WTC11 (cell line): ENCODE results near the gene RNASET2.

ENCODE experiments used
- ATF2 ChIP-seq: sonication (generic); formaldehyde crosslinking; IDR thresholded peaks from 2 replicates; pipeline ENCODE4 v1.8.1; 2022; ENCODE audit warnings: low read depth, missing genetic modification reagents, borderline replicate concordance
- MYBL2 ChIP-seq: sonication (generic); formaldehyde crosslinking; IDR thresholded peaks from 2 replicates; pipeline ENCODE4 v1.8.1; 2023; ENCODE audit warnings: mild to moderate bottlenecking, moderate library complexity, missing genetic modification reagents
- PRDM15 ChIP-seq: sonication (generic); formaldehyde crosslinking; IDR thresholded peaks from 2 replicates; pipeline ENCODE4 v1.8.0; 2022; ENCODE audit warnings: missing genetic modification reagents
- SP1 ChIP-seq: sonication (generic); formaldehyde crosslinking; conservative IDR thresholded peaks from 2 replicates; pipeline ENCODE4 v1.8.1; 2022; ENCODE audit warnings: missing genetic modification reagents
- ZNF263 ChIP-seq: sonication (generic); formaldehyde crosslinking; IDR thresholded peaks from 2 replicates; pipeline ENCODE4 v1.8.1; 2022; ENCODE audit warnings: low read depth, mild to moderate bottlenecking, moderate library complexity, missing genetic modification reagents
- TF ChIP-seq, protein P1 (sequence below): fragments of 200-600 bp; IDR thresholded peaks from 2 replicates; pipeline ENCODE4 v1.8.0; 2022; ENCODE audit warnings: antibody characterized with exemption
- TF ChIP-seq, protein P2 (sequence below): sonication (generic); formaldehyde crosslinking; IDR thresholded peaks from 2 replicates; pipeline ENCODE4 v1.8.1; 2023; ENCODE audit warnings: mild to moderate bottlenecking, missing genetic modification reagents, moderate library complexity

DNA sequence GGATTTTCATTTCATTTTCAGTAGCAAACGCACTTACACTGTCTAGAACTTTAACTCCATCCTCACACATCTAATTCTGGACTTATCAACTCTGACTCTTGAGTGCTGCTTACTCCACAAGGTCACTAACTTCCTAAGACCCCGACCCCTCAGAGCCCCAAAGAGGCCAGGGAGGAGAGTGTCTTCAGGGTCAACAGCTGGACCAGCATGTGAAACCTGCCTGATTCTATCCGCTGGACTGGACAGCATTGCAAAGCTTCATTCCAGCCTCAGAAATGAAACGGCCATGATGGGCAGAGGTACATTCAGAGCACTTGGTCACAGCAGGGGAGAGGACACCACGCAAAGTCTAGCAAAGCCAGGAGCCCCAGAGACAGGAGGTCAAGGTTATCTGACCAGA is 9.1 kb downstream of the RNASET2 start:
- TF ChIP-seq, protein P1, sequence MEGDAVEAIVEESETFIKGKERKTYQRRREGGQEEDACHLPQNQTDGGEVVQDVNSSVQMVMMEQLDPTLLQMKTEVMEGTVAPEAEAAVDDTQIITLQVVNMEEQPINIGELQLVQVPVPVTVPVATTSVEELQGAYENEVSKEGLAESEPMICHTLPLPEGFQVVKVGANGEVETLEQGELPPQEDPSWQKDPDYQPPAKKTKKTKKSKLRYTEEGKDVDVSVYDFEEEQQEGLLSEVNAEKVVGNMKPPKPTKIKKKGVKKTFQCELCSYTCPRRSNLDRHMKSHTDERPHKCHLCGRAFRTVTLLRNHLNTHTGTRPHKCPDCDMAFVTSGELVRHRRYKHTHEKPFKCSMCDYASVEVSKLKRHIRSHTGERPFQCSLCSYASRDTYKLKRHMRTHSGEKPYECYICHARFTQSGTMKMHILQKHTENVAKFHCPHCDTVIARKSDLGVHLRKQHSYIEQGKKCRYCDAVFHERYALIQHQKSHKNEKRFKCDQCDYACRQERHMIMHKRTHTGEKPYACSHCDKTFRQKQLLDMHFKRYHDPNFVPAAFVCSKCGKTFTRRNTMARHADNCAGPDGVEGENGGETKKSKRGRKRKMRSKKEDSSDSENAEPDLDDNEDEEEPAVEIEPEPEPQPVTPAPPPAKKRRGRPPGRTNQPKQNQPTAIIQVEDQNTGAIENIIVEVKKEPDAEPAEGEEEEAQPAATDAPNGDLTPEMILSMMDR: no peak
- TF ChIP-seq ZNF263 (CRISPR knock-in tag) (no peak), MYBL2 (no peak), PRDM15 (CRISPR knock-in tag) (no peak), SP1 (CRISPR knock-in tag) (no peak), ATF2 (CRISPR knock-in tag) (no peak)
- TF ChIP-seq, protein P2, sequence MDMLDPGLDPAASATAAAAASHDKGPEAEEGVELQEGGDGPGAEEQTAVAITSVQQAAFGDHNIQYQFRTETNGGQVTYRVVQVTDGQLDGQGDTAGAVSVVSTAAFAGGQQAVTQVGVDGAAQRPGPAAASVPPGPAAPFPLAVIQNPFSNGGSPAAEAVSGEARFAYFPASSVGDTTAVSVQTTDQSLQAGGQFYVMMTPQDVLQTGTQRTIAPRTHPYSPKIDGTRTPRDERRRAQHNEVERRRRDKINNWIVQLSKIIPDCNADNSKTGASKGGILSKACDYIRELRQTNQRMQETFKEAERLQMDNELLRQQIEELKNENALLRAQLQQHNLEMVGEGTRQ: no peak
